Mammary epithelial cell (primary cell): ENCODE results near the gene DMD.

Experiments
- CTCF ChIP-seq, 2 donors: IDR thresholded peaks in 1 of 2; conservative IDR thresholded peaks in 1 of 2; 2 replicates each; pipeline ENCODE4 v1.5.1; 2011 to 2012; ENCODE audit warnings: inconsistent platforms in 2 of 2, low read length in 2 of 2, mild to moderate bottlenecking in 2 of 2, control low read depth in 1 of 2, low read depth in 1 of 2; ENCODE audit not compliant: insufficient read depth in 1 of 2; ENCODE audit errors: extremely low read depth in 1 of 2
- EZH2 ChIP-seq: IDR thresholded peaks from 2 replicates; pipeline ENCODE4 v1.6.1; 2012; ENCODE audit warnings: low read length, inconsistent platforms, borderline replicate concordance

DNA sequence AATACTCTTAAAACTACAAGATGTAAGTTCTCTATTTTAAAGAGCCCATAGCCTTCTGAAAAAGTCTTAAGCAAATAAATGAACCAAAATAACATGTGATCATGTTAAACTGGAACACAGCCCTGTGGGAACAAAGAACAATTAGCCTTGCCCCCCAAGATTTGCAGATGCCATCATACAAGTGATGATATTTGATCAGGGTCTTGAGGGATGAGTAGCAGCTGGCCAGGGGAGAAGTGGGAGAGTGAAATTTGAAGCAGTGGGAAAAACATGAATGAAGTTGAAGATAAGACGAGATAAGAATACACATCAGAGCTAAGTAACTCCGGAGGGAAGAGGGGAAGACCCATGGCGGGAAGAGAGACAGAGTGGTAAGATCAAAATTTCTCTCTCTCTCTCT lies 1689.4 kb downstream of the DMD start:
- TF ChIP-seq CTCF (conservative IDR thresholded peaks at IDR 0.05 in 1 of 2, IDR thresholded peaks at IDR 0.05 in 1 of 2; ENCODE audit: extremely low read depth in 1 of 2, insufficient read depth in 1 of 2, low read depth in 1 of 2, low read length in 2 of 2): no peak
- TF ChIP-seq EZH2: no peak
